ENCODE results near the gene HOXA3.

Gene HOXA3

GRCh38 chr7:27151931-27152815 is at the start of gene HOXA3:
Gene HOXA3, minus strand, starts transcription at chr7:27152583. Its CDS starts 41,943 bp downstream, at chr7:27110640.
- no peak for DNase-seq

GRCh38 chr7:27201580-27202017 is 49.2 kb upstream of the HOXA3 start:
- no peak for DNase-seq

GRCh38 chr7:27200761-27201579 is 48.6 kb upstream of the HOXA3 start:
- no peak for DNase-seq

- no peak for DNase-seq
These were observed 47.7 kb upstream of the HOXA3 start, which contains the start of gene HOXA13 for GRCh38 chr7:27199849-27200760. Gene HOXA13, minus strand, starts transcription at chr7:27200091. Its CDS starts 14 bp downstream, at chr7:27200077.

GRCh38 chr7:27198871-27199801 is 46.8 kb upstream of the HOXA3 start:
- no peak for DNase-seq

GRCh38 chr7:27198138-27198841 is 45.9 kb upstream of the HOXA3 start:
- DNase-seq, result no peak

GRCh38 chr7:27197137-27198042 is 45.0 kb upstream of the HOXA3 start:
- no peak for DNase-seq

GRCh38 chr7:27196287-27196767 is 43.9 kb upstream of the HOXA3 start:
- no peak for DNase-seq

- DNase-seq, result no peak
These were observed 42.5 kb upstream of the HOXA3 start for GRCh38 chr7:27194686-27195379.

GRCh38 chr7:27194002-27194352 is 41.6 kb upstream of the HOXA3 start:
- no peak for DNase-seq

GRCh38 chr7:27193335-27194001 is 41.1 kb upstream of the HOXA3 start:
- no peak for DNase-seq

GRCh38 chr7:27192546-27193334 is 40.4 kb upstream of the HOXA3 start:
- no peak for DNase-seq

GRCh38 chr7:27191833-27192545 is 39.6 kb upstream of the HOXA3 start:
- DNase-seq, result no peak

GRCh38 chr7:27191161-27191731 is 38.9 kb upstream of the HOXA3 start:
- no peak for DNase-seq

- no peak for DNase-seq
These were observed 37.8 kb upstream of the HOXA3 start for GRCh38 chr7:27189997-27190748.
